HEK293 (cell line): ENCODE results near the gene KCNMB4.

ENCODE experiments used
- CTCF ChIP-seq: fragments of 450-650 bp; formaldehyde crosslinking; IDR thresholded peaks from 2 replicates; pipeline ENCODE4 v1.5.1; 2016; ENCODE audit warnings: missing biosample characterization, missing genetic modification characterization
- REST ChIP-seq: fragments of 450-650 bp; formaldehyde crosslinking; IDR thresholded peaks from 2 replicates; pipeline ENCODE4 v1.5.1; 2016; ENCODE audit warnings: missing biosample characterization, missing genetic modification characterization
- SP2 ChIP-seq: fragments of 450-650 bp; formaldehyde crosslinking; IDR thresholded peaks from 2 replicates; pipeline ENCODE4 v1.5.1; 2016; ENCODE audit warnings: missing biosample characterization, missing genetic modification characterization
- TCF7L2 ChIP-seq: IDR thresholded peaks from 2 replicates; pipeline ENCODE4 v1.6.1; 2011; ENCODE audit warnings: low read depth, mild to moderate bottlenecking, inconsistent platforms, low read length, moderate library complexity, borderline replicate concordance
- WT1 ChIP-seq: fragments of 450-650 bp; formaldehyde crosslinking; IDR thresholded peaks from 2 replicates; pipeline ENCODE4 v1.5.1; 2016; ENCODE audit warnings: missing biosample characterization, missing genetic modification characterization
- ZBTB1 ChIP-seq: fragments of 450-650 bp; formaldehyde crosslinking; IDR thresholded peaks from 2 replicates; pipeline ENCODE4 v1.5.1; 2016; ENCODE audit warnings: missing biosample characterization, missing genetic modification characterization
- ZSCAN30 ChIP-seq: fragments of 450-650 bp; IDR thresholded peaks from 2 replicates; pipeline ENCODE4 v1.5.1; 2018; ENCODE audit warnings: missing biosample characterization, mild to moderate bottlenecking, missing genetic modification characterization, moderate library complexity

GRCh38 chr12:70367258-70368141 lies 1.4 kb downstream of the KCNMB4 start:
- TF ChIP-seq ZSCAN30 (tag by site-specific recombination) (no peak), ZBTB1 (tag by site-specific recombination) (no peak), REST (no peak), TCF7L2 (no peak), CTCF (tag by site-specific recombination) (no peak), SP2 (tag by site-specific recombination) (no peak), WT1 (tag by site-specific recombination) (no peak)
